Measurements from ENCODE around the gene PDLIM3. TPM values are rescaled to one million over a fixed set of nuclear protein-coding genes. Genes with fewer than 3 reads are reported as not detected.

Gene PDLIM3
- total RNA-seq, 5 donors from 2014 or later (not counting 1 experiment from before 2014, with no cell fraction given) = 0.23 to 0.63 (median 0.63) TPM; not detected in 2

GRCh38 chr4:185472103-185472542 lies 63.2 kb downstream of the PDLIM3 start:
- H3K4me1 Mint-ChIP-seq = peaks cover 2 to 20% (median 15%) of the 10 kb centered on the region in 3 donors
- DNase-seq = no peak

GRCh38 chr4:185471235-185472102 lies 63.8 kb downstream of the PDLIM3 start, which contains the start of gene CCDC110:
CCDC110 (minus strand) TSS chr4:185471733; CDS start chr4:185471683, 50 bp downstream.
- Histone ChIP-seq H3K4me1 (ENCODE audit: control insufficient read depth in 1 of 2, extremely low read depth in 1 of 2, insufficient read depth in 2 of 2, low read length in 2 of 2) (peaks cover 6 to 16% of the 10 kb centered on the region in 2 experiments), H3K36me3 (ENCODE audit: control insufficient read depth in 2 of 2, extremely low read depth in 1 of 2, insufficient read depth in 1 of 2, low read length in 1 of 2) (no peaks in the 10 kb centered on the region), H3K27ac (ENCODE audit: low read length) (peak within 1 kb of the TSS; percentile 35), H3K9me3 (no peaks in the 10 kb centered on the region), H3K27me3 (replicated peaks in 1 of 2; ENCODE audit: control insufficient read depth in 2 of 2, extremely low read depth in 1 of 2, insufficient read depth in 2 of 2, low read length in 1 of 2) (peaks cover 4 to 13% of the 10 kb centered on the region in 2 experiments), H3K4me3 (ENCODE audit: control insufficient read depth in 1 of 2, extremely low read depth in 1 of 2, low read length in 1 of 2) (peak within 1 kb of the TSS; percentile 54 to 73)
- Mint-ChIP-seq H3K4me3 (peak within 1 kb of the TSS; percentile 86 to 93 (median 87)), H3K27me3 (peaks cover under 1 to 4% of the 10 kb centered on the region in 2 donors), H3K4me1 (peaks cover 2 to 20% (median 15%) of the 10 kb centered on the region in 3 donors), H3K27ac (peak within 1 kb of the TSS; percentile 30 to 82), H3K36me3 (no peaks in the 10 kb centered on the region), H3K9me3 (no peaks in the 10 kb centered on the region)
- peak; percentile 68 to 96 (median 85) for DNase-seq
- ATAC-seq (replicated peaks in 1 of 4) = peak; percentile 88 to 96 (median 92)
- under 1% methylated on average over 77 of the region's 93 CpGs for WGBS (ENCODE audit: insufficient coverage)
- CTCF ChIA-PET = interaction anchor here in 1 of 2 donors (0.6 kb wide), 1 partner anchor 124 kb away, joined by 3 read pairs; no protein-coding TSS in a partner anchor
- POLR2A ChIA-PET = no interaction called here

More at GRCh38 chr4:185472103-185472542, 63.2 kb downstream of the PDLIM3 start:
- Histone ChIP-seq H3K4me3 (ENCODE audit: control insufficient read depth in 1 of 2, extremely low read depth in 1 of 2, low read length in 1 of 2) (peak overlapping the region; percentile 54 to 73), H3K36me3 (ENCODE audit: control insufficient read depth in 2 of 2, extremely low read depth in 1 of 2, insufficient read depth in 1 of 2, low read length in 1 of 2) (no peaks in the 10 kb centered on the region), H3K27ac (ENCODE audit: low read length) (no peak overlapping the region), H3K4me1 (ENCODE audit: control insufficient read depth in 1 of 2, extremely low read depth in 1 of 2, insufficient read depth in 2 of 2, low read length in 2 of 2) (peaks cover 6 to 16% of the 10 kb centered on the region in 2 experiments), H3K9me3 (no peaks in the 10 kb centered on the region), H3K27me3 (replicated peaks in 1 of 2; ENCODE audit: control insufficient read depth in 2 of 2, extremely low read depth in 1 of 2, insufficient read depth in 2 of 2, low read length in 1 of 2) (peaks cover 4 to 13% of the 10 kb centered on the region in 2 experiments)
- ChIA-PET POLR2A (no interaction called here), CTCF (interaction anchor here in 1 of 2 donors (0.6 to 0.7 kb wide), 2 partner anchors 123 to 228 kb away, joined by 3 to 5 read pairs; no protein-coding TSS in a partner anchor)
- ATAC-seq (replicated peaks in 1 of 4) = no peak
- no peaks in the 10 kb centered on the region for H3K36me3 Mint-ChIP-seq
- H3K27me3 Mint-ChIP-seq = peaks cover 7 to 10% of the 10 kb centered on the region in 2 donors
- H3K4me3 Mint-ChIP-seq = peak overlapping the region; percentile 86 to 93 (median 87)
- H3K27ac Mint-ChIP-seq = peak overlapping the region in 1 of 2 donors; percentile 78
- H3K9me3 Mint-ChIP-seq = no peaks in the 10 kb centered on the region
- WGBS (ENCODE audit: insufficient coverage) = 25% methylated on average over 2 of the region's 10 CpGs

- H3K27me3 Mint-ChIP-seq = peaks cover 0 to 3% of the 10 kb centered on the region in 2 donors
- H3K27ac ChIP-seq (ENCODE audit: low read length) = peak overlapping the region; percentile 35
Observed at GRCh38 chr4:185470501-185471195, 64.7 kb downstream of the PDLIM3 start.

GRCh38 chr4:185469580-185470154 lies 65.6 kb downstream of the PDLIM3 start:
- Mint-ChIP-seq H3K27ac (peak overlapping the region; percentile 16 to 76), H3K27me3 (peaks cover 0 to 3% of the 10 kb centered on the region in 2 donors), H3K36me3 (no peaks in the 10 kb centered on the region), H3K4me3 (peak overlapping the region in 2 of 3 donors; percentile 39 to 93), H3K4me1 (peaks cover 2 to 20% (median 15%) of the 10 kb centered on the region in 3 donors), H3K9me3 (no peaks in the 10 kb centered on the region)
- H3K36me3 ChIP-seq (ENCODE audit: control insufficient read depth in 2 of 2, extremely low read depth in 1 of 2, insufficient read depth in 1 of 2, low read length in 1 of 2) = no peaks in the 10 kb centered on the region
- H3K4me1 ChIP-seq (ENCODE audit: control insufficient read depth in 1 of 2, extremely low read depth in 1 of 2, insufficient read depth in 2 of 2, low read length in 2 of 2) = peaks cover 6 to 16% of the 10 kb centered on the region in 2 experiments
- peaks cover 6 to 13% of the 10 kb centered on the region in 2 experiments for H3K27me3 ChIP-seq (replicated peaks in 1 of 2; ENCODE audit: control insufficient read depth in 2 of 2, extremely low read depth in 1 of 2, insufficient read depth in 2 of 2, low read length in 1 of 2)
- 70% methylated on average over 3 of the region's 9 CpGs for WGBS (ENCODE audit: insufficient coverage)
- ATAC-seq (replicated peaks in 1 of 4) = no peak
- POLR2A ChIA-PET = no interaction called here
- peak in 3 of 35 experiments; percentile 6 to 22 (median 12) for DNase-seq
- no peak overlapping the region for H3K27ac ChIP-seq (ENCODE audit: low read length)
- H3K4me3 ChIP-seq (ENCODE audit: control insufficient read depth in 1 of 2, extremely low read depth in 1 of 2, low read length in 1 of 2) = no peak overlapping the region
- CTCF ChIA-PET = no interaction called here
- H3K9me3 ChIP-seq = no peaks in the 10 kb centered on the region

More at GRCh38 chr4:185470501-185471195, 64.7 kb downstream of the PDLIM3 start:
- WGBS (ENCODE audit: insufficient coverage) = 6% methylated on average over 15 of the region's 41 CpGs
- ATAC-seq (replicated peaks in 1 of 4) (peak; percentile 12 to 43 (median 32)), DNase-seq (peak in 29 of 35 experiments; percentile 14 to 62 (median 40))
- H3K9me3 Mint-ChIP-seq = no peaks in the 10 kb centered on the region
- peaks cover 6 to 16% of the 10 kb centered on the region in 2 experiments for H3K4me1 ChIP-seq (ENCODE audit: control insufficient read depth in 1 of 2, extremely low read depth in 1 of 2, insufficient read depth in 2 of 2, low read length in 2 of 2)
- peak overlapping the region; percentile 30 to 82 for H3K27ac Mint-ChIP-seq
- peaks cover 2 to 20% (median 15%) of the 10 kb centered on the region in 3 donors for H3K4me1 Mint-ChIP-seq
- ChIA-PET CTCF (no interaction called here), POLR2A (no interaction called here)
- peaks cover 4 to 13% of the 10 kb centered on the region in 2 experiments for H3K27me3 ChIP-seq (replicated peaks in 1 of 2; ENCODE audit: control insufficient read depth in 2 of 2, extremely low read depth in 1 of 2, insufficient read depth in 2 of 2, low read length in 1 of 2)
- H3K36me3 Mint-ChIP-seq = no peaks in the 10 kb centered on the region
- H3K4me3 ChIP-seq (ENCODE audit: control insufficient read depth in 1 of 2, extremely low read depth in 1 of 2, low read length in 1 of 2) = peak overlapping the region; percentile 48 to 59
- H3K36me3 ChIP-seq (ENCODE audit: control insufficient read depth in 2 of 2, extremely low read depth in 1 of 2, insufficient read depth in 1 of 2, low read length in 1 of 2) = no peaks in the 10 kb centered on the region
- H3K4me3 Mint-ChIP-seq = peak overlapping the region; percentile 82 to 93 (median 83)
- no peaks in the 10 kb centered on the region for H3K9me3 ChIP-seq

- no peaks in the 10 kb centered on the region for H3K36me3 ChIP-seq (ENCODE audit: control insufficient read depth in 2 of 2, extremely low read depth in 1 of 2, insufficient read depth in 1 of 2, low read length in 1 of 2)
- no peaks in the 10 kb centered on the region for H3K36me3 Mint-ChIP-seq
- peaks cover 6 to 13% of the 10 kb centered on the region in 2 experiments for H3K27me3 ChIP-seq (replicated peaks in 1 of 2; ENCODE audit: control insufficient read depth in 2 of 2, extremely low read depth in 1 of 2, insufficient read depth in 2 of 2, low read length in 1 of 2)
- H3K27ac Mint-ChIP-seq = no peak overlapping the region
- ChIA-PET CTCF (no interaction called here), POLR2A (no interaction called here)
- no peaks in the 10 kb centered on the region for H3K9me3 Mint-ChIP-seq
- H3K27me3 Mint-ChIP-seq = peaks cover 0 to 3% of the 10 kb centered on the region in 2 donors
- no peak overlapping the region for H3K27ac ChIP-seq (ENCODE audit: low read length)
- DNase-seq (peak in 1 of 35 experiments; percentile 6), ATAC-seq (replicated peaks in 1 of 4) (no peak)
- peaks cover 6 to 16% of the 10 kb centered on the region in 2 experiments for H3K4me1 ChIP-seq (ENCODE audit: control insufficient read depth in 1 of 2, extremely low read depth in 1 of 2, insufficient read depth in 2 of 2, low read length in 2 of 2)
- H3K4me1 Mint-ChIP-seq = peaks cover 2 to 20% (median 15%) of the 10 kb centered on the region in 3 donors
- no peaks in the 10 kb centered on the region for H3K9me3 ChIP-seq
- no CpG with 5 or more reads among the region's 2 CpGs for WGBS (ENCODE audit: insufficient coverage)
- no peak overlapping the region for H3K4me3 Mint-ChIP-seq
- H3K4me3 ChIP-seq (ENCODE audit: control insufficient read depth in 1 of 2, extremely low read depth in 1 of 2, low read length in 1 of 2) = no peak overlapping the region
Observed at GRCh38 chr4:185468999-185469398, 66.3 kb downstream of the PDLIM3 start.

Measured in T-cell (primary cell).